GM19455 (cell line): ENCODE data around the gene HTR3A.

Experiments
- ATAC-seq: cut with Tn5 transposase; IDR thresholded peaks from one replicate; pipeline ENCODE4 v1.9.1; 2021; ENCODE audit not compliant: unreplicated experiment

The HTR3A gene

DNA sequence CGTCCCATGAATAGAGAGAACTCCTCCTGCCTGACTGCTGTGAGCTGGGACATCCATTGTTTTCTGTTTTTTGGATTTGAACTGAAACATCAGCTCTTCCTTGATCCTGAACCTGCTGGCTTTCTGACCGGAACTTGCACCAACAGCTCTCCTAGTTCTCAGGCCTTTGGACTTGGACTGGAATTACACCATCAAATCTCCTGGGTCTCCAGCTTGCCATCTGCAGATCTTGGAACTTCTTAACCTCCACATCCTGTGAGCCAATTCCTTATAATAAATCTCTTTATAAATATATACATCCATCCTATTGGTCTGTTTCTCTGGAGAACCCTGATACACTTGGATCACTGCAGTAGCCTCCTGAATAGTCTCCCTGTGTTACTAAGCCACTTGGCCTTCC lies 42.1 kb downstream of the HTR3A start:
- ATAC-seq = no peak

DNA sequence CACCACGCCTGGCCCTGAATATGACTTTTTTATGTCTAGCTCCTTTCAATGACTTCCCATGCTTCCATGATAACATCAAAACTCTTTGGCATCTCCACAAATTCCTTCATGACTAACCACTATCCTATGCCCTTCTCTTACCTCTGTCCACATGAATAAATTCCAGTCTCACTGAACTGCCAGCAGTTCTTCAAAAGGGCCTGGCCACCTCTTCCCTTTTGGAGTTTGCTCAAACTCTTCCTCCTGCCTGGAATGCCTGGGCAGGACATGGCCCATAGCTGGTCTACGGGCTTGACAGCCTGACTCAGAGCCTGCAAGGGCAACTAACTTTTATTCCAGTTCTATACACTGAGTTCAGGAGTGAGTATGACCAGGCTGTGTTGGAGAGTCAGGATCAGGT lies 42.8 kb downstream of the HTR3A start:
- no peak for ATAC-seq

DNA sequence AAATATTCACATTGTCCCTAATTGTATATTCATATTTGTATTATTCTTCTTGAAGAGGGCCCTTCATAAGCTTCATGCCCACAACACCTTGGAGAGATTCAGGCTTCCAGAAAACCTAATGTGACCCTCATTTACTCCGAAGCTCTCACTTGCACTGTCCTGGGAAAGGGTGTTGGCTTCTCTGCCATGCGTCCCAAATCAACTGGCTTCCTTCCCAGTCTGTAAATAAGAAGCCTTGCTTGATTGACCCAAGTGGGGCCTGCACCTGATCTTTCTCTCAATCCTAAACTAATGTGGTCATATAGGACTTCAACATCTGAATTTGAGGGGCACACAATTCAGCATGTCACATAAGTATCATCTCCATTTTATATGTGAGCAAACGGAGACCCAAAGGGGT lies 44.1 kb downstream of the HTR3A start:
- no peak for ATAC-seq

DNA sequence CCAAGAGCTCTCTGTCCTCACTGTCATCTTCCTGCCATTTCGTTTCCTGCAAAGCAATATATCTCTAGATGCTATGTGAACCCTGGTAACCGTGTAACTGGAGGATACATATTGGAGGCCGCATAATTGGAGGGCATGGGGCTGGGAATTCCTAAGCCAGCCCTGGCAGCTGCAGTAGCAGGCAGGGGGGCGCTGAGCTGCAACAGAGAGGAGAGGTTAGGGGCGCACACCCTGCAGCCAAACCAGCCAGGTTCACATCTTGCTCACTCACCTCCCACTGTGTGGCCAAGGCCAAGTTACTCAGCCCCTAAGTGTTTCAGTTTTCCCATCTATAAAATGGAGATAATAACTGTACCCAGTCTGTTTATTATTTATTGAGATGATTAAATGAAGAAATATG lies 44.7 kb downstream of the HTR3A start:
- ATAC-seq = no peak

DNA sequence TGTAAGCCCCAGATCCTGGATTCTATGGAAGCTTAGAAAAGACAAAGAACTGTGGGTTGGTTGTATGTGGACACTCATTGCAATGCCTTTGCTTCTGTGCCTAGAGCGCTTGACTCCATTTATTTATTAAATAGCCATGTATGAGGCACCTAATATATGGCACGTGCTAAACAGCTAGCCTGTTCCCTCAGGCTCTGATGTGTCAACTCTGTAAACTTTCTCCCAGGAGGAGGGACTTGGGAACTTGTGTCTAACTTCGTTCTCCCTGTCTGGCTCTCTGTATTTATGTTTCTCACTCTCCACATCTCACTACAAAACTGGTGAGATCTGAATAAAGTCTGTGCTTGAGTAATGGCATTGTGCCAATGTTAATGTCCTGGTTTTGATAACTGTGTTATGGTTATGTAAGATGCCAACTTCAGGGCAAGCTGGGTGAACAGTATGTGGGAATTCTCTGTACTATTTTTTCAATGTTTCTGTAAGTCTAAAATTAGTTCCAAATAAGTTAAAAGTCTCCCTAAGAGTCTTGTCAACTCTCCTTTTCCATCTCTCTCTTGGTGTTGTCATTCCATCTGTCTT lies 50.5 kb downstream of the HTR3A start:
- ATAC-seq = no peak

DNA sequence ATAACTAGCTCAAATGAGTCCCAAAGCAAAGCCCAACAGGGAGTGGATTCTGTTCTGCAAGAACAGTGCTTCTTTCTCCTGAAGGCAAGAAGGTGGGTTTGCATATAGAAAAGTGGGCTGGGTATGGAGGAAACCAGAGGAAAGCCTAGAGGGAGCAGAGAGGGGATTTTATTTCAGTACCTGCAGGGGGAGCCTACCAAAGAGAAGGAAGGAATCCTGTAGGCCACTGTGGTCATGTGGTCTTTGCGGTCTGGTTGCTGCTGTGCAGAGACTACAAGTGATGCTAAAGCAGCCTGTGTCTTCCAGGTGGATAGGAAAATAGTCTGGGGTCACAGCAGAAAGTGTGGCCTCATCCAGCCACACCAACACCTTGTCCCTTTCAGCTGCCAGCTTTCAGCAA lies 51.4 kb downstream of the HTR3A start:
- ATAC-seq = no peak

DNA sequence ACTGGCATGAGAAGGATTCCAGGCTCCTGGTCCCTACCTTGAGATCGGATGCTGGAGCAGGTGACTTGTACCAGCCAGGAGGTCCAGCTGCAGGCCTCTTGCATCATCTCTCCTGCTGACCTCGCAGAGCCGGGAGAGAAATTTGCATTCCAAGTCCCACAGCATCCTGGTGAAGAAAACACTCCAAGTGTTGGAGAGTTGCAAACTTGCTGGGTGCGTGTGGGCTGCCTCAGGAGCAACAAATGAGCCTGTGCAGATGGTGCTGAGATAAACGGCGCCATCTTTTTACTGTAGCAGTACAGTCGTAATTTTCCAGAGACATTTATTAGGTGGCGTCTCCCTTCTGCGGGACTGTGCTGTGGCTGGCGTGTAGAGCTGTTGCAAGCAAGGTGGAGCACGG lies 52.5 kb downstream of the HTR3A start:
- no peak for ATAC-seq

DNA sequence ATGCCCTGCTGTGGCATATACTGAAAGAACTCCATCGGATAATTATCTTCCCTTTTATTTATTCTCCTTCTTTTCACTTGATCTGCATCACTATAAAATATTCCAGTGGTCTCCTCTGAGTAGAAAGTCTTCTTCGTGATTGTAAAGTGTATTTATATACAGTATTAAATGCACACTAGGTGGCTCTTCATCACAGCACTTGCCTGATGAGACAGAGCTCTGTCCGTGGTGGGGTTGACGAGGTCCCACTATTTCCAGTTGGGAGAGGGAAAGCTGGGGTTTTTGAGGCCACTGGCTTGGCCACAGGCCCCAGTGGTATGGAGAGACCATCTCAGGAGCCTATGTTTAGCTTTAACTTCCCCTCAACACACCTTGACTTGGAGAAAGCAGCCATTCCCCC lies 53.0 kb downstream of the HTR3A start:
- no peak for ATAC-seq

DNA sequence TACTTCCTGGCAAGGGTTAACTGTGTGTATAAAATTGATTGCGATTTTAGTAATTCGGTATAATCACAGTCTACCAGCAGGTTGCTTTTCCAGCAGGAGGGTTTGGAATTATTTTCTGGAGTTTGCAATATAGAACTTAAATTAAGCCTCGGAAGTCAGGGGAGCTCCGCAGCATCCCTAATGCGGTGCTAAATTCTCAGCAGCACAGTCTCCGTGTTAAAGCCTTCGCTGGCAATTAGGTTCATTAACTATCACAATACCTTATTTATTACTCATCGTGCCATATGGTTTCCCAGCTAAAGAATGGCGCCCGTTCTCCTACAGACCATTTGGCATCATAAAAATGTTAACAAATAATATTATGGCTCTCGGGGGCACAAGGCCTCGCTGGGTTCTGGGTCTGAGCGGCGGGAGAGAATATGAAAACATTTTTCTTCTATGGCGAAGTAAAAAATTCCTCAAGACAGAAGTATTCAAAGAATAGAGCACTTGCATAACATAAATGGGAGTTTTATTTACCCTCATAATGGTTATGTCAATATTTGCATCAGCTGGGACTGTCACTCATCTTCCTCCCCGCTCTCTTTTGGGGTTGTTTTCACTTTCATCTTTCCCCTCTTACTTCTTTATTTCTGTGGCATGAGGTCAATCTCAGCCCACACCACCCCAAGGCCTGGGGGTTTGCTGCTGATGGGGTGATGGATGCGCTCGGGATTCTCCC lies 56.5 kb downstream of the HTR3A start:
- ATAC-seq = no peak

DNA sequence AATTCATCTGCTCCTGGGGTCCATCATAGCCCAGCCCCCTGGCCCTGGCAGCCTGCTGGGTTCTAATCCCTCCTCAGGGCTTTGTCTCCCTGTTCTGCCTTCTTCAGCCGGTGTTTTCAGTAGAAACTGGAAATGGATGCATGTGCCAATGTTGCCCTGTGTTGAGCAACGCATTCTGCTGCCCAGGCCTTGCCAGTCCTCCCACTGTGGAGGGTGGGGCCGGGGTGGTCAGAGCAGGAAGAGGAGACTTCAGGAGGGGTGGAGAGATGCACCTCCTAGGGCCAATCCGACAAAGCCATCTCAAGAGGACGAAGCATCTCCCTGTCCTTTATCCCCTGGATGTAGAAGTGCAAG lies 57.0 kb downstream of the HTR3A start:
- ATAC-seq = no peak

DNA sequence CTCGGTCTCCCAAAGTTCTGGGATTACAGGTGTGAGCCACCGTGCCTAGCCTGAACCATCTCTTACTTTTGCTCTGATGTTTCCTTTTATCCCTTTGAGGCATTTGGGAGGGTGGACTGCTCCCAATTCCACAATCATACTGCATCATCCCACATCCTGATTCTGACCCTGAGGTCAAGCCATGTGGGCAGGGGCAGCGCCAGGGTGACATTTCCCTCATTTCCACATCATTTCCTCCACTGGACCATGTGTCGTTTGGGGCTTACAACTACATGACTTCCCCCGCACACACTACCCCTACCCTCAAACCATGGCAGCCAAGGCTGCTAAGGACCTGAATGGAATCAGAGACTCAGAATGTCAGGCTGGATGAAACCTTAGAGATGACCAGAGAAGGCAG lies 58.2 kb downstream of the HTR3A start:
- no peak for ATAC-seq

DNA sequence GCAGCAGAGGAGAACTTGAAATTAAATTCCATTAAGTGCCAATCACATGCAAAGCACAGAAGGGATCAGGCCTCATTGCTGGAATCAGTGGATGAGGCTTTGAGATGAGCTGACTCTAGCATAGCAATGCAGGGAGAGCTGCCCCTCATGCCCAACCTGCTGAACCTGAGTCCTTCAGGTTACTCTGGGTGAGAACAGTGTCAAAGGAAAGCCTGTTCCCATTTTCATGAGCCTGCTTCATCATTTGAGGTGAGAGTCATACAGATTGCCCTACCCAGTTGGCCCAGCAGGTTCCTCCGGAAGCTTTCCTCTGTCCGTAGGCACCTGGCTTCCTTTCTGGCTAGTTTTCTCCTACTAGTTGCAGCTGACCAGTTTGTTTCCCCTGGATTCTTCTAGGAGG lies 58.7 kb downstream of the HTR3A start:
- ATAC-seq = no peak

DNA sequence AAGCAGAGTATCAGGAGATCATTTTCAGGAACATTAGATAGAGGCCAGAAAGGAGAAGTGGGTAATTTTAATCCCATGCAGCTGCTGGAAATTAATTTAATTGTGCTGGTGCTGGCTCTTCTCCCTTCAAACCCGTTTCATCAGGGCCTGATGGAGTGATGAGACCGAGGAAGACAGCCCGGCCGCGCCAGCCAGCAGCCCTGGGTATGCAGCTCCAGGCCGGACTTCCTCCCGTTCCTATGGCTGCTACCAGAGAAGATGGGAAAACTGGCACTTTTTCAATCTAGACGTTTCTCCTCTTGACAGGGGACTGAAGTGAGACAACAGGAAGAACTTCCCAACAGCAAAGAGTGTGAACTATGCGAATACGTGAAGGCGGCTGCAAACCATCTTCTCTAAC lies 60.0 kb downstream of the HTR3A start:
- ATAC-seq = no peak

DNA sequence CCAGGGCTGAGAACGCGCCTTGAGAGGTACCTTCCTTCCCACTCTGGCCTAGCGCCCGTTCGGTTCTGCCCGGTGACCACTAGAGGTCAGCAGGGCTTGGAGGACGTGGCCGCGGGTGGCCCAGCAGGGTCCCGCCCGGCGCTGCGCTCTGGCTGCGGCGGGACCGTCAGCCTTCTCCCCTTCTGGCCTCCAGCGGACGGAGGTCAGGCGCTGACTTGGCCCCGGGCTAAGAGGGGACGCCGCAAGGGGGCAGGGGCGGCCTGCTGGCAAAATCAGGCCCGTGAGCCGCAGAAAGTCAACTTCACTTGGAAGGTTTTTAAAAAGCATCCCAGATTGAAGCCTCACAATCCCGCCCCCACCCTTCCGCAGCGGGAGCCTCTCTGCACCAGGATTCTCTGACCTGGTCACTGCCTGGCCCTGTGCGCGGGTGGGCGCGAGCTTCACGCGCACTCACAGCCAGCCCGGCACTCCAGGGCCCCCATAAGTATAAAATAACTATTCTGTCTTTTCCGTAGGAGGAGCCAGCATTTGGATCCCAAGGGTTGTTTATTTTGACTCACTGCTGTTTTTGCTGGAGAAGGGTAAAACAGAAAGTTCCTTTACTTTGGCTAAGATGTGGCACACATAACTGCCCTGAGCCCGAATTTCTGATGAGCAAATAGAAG lies 61.4 kb downstream of the HTR3A start:
- no peak for ATAC-seq

DNA sequence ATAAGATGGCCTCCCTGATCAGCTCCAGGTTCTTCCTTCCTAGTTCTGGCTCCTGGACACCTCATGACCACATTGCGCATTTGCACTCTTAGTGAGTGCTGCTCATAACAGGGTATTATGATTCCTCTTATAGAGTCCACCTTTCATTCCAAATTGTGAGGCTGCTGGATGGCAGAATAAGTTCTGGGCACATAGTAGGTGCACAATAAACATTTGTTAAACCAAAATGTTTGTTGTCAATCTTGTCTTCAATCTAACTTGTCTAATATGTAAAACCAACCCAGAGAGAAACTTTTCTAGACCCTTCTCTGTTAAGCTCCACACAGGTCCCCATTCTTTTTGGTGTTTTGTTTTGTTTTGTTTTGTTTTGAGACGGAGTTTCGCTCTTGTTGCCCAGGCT lies 62.0 kb downstream of the HTR3A start:
- ATAC-seq = no peak

DNA sequence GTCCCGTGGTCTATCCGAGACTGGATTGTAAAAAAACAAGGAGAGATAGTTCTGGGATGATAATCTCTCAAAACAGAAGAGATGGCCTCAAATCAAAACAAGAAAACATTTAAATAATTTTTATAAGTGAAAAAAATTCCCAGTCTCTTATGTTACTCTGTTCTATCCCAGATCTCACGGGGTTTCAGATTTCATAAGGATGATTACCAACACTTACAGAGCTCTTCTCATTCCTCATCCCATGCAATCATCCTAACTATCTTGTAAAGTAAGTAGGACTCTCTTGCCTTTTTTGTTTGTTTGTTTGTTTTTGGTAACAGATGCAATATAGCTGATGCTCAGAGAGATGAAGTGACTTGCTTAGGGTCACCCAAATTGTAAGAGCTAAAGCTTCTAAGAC lies 64.6 kb downstream of the HTR3A start:
- no peak for ATAC-seq
